Measurements from ENCODE around the gene MB.

DNA sequence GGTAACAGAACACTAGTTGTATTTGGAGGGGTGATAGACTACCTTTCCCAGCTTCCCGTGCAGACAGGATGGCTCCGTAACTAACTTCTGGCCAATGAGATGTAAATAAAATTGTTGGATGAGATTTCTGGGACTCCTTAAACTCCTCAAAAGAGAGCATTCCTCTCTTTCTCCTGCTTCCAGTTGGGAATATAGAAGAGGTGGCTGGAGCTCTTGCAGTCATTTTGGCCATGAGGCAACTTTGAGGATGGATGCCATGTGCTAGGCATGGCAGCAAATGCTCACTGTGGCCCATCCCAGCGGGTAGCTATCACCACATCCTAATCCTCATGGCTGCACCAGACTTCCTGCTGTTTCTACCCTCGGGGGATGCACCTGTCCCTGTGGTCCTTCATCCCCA is 7.4 kb downstream of the MB start:
- TF ChIP-seq, protein P1, sequence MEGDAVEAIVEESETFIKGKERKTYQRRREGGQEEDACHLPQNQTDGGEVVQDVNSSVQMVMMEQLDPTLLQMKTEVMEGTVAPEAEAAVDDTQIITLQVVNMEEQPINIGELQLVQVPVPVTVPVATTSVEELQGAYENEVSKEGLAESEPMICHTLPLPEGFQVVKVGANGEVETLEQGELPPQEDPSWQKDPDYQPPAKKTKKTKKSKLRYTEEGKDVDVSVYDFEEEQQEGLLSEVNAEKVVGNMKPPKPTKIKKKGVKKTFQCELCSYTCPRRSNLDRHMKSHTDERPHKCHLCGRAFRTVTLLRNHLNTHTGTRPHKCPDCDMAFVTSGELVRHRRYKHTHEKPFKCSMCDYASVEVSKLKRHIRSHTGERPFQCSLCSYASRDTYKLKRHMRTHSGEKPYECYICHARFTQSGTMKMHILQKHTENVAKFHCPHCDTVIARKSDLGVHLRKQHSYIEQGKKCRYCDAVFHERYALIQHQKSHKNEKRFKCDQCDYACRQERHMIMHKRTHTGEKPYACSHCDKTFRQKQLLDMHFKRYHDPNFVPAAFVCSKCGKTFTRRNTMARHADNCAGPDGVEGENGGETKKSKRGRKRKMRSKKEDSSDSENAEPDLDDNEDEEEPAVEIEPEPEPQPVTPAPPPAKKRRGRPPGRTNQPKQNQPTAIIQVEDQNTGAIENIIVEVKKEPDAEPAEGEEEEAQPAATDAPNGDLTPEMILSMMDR (IDR thresholded peaks at IDR 0.05 in 2 of 3, conservative IDR thresholded peaks at IDR 0.05 in 1 of 3; ENCODE audit: borderline replicate concordance in 1 of 3, insufficient read depth in 1 of 3, low read depth in 2 of 3, low read length in 2 of 3), result no peak
- TF ChIP-seq JUND (IDR thresholded peaks at IDR 0.05) (no peak), SP1 (IDR thresholded peaks at IDR 0.05; ENCODE audit: low read depth) (no peak), EZH2 (IDR thresholded peaks at IDR 0.05) (no peak), POLR2A (IDR thresholded peaks at IDR 0.05; ENCODE audit: borderline replicate concordance, extremely low read depth, insufficient read depth, insufficient read length) (no peak), ELF1 (IDR thresholded peaks at IDR 0.05; ENCODE audit: borderline replicate concordance, low read depth) (no peak), ZNF274 (IDR thresholded peaks at IDR 0.05; ENCODE audit: low read depth, low read length) (no peak), POLR2AphosphoS5 (IDR thresholded peaks at IDR 0.05; ENCODE audit: low read depth, low read length) (no peak), CEBPB (IDR thresholded peaks at IDR 0.05; ENCODE audit: low read depth) (no peak), SRF (IDR thresholded peaks at IDR 0.05; ENCODE audit: low read depth) (no peak), ZFX (IDR thresholded peaks at IDR 0.05) (no peak), EZH2phosphoT487 (IDR thresholded peaks at IDR 0.05; ENCODE audit: borderline replicate concordance) (no peak)
- TF ChIP-seq, protein P2, sequence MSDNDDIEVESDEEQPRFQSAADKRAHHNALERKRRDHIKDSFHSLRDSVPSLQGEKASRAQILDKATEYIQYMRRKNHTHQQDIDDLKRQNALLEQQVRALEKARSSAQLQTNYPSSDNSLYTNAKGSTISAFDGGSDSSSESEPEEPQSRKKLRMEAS (IDR thresholded peaks at IDR 0.05), result no peak
